Panc1 (cell line): ENCODE results near the gene VWA7.

Source experiments
- CTCF ChIP-seq: fragments of 450-650 bp; IDR thresholded peaks from 2 replicates; pipeline ENCODE4 v1.5.1; 2017; ENCODE audit warnings: mild to moderate bottlenecking
- POLR2AphosphoS5 ChIP-seq: IDR thresholded peaks from 2 replicates; pipeline ENCODE4 v1.6.1; 2012; ENCODE audit warnings: mild to moderate bottlenecking, low read depth, low read length, moderate library complexity
- REST ChIP-seq, 2 experiments: IDR thresholded peaks; 2 replicates each; pipeline ENCODE4 v1.6.1; 2011 to 2012; ENCODE audit warnings: low read depth in 2 of 2, control low read depth in 1 of 2, low read length in 1 of 2, mild to moderate bottlenecking in 1 of 2, moderate library complexity in 1 of 2; ENCODE audit not compliant: insufficient read depth in 1 of 2
- SIN3A ChIP-seq: IDR thresholded peaks from 2 replicates; pipeline ENCODE4 v1.6.1; 2012; ENCODE audit warnings: low read depth, mild to moderate bottlenecking, low read length, moderate library complexity, borderline replicate concordance; ENCODE audit not compliant: insufficient read depth

GRCh38 chr6:31717499-31718222 lies 59.5 kb downstream of the VWA7 start:
- TF ChIP-seq CTCF (no peak), REST (IDR thresholded peaks at IDR 0.05; ENCODE audit: insufficient read depth in 1 of 2, low read depth in 2 of 2, low read length in 1 of 2) (no peak), POLR2AphosphoS5 (no peak), SIN3A (no peak)
